B cell (primary cell): ENCODE measurements around the gene CNTNAP2. TPM values are rescaled to one million over a fixed set of nuclear protein-coding genes. Genes with fewer than 3 reads are reported as not detected.
"Not testable (repeated sequence)": the region's sequence is repeated elsewhere in the genome, so short reads cannot be mapped to it uniquely, and the experiment has no call there.

Experiments used
- ATAC-seq: fragments of 200-7000 bp; cut with Tn5 transposase; one replicate; pipeline ENCODE4 v1.10.0; 2021; ENCODE audit warnings: low read depth, mild to moderate bottlenecking, moderate number of reproducible peaks, moderate library complexity
- CTCF ChIA-PET: fragments of 350-600 bp; sonication (Branson Sonifier 250); formaldehyde crosslinking; loops from one replicate; lab custom pipeline; 2021; ENCODE audit warnings: antibody characterized with exemption, inconsistent platforms; lab: Charles Lee
- POLR2A ChIA-PET: fragments of 350-600 bp; sonication (Branson Sonifier 250); formaldehyde crosslinking; loops from one replicate; lab custom pipeline; 2021; ENCODE audit warnings: antibody characterized with exemption; lab: Charles Lee
- DNase-seq: peaks from one replicate; pipeline ENCODE4 v3.0.0; 2013
- H2AFZ ChIP-seq: 2 replicates; pipeline ENCODE4 v1.6.1; 2012; ENCODE audit warnings: mild to moderate bottlenecking, low read depth, low read length; ENCODE audit not compliant: insufficient read depth, poor library complexity, severe bottlenecking
- H3K27ac ChIP-seq, 2 donors: 1 replicate in 1 of 2; 2 replicates in 1 of 2; pipeline ENCODE4 v1.5.1; 2012 to 2013; ENCODE audit warnings: low read length in 2 of 2, mild to moderate bottlenecking in 2 of 2, moderate library complexity in 1 of 2
- H3K27me3 ChIP-seq, 4 experiments: fragments of 200-600 bp in 1 of 4; sonication (generic) in 1 of 4; replicated peaks in 1 of 4; 1 replicate in 2 of 4; 2 replicates in 2 of 4; pipeline versions ENCODE4 v1.6.1 to v1.7.0; 2013 to 2016; ENCODE audit warnings: low read length in 3 of 4, mild to moderate bottlenecking in 2 of 4, mixed read lengths in 1 of 4, moderate library complexity in 1 of 4; ENCODE audit not compliant: insufficient read depth in 4 of 4, control insufficient read depth in 3 of 4; ENCODE audit errors: control extremely low read depth in 1 of 4
- H3K36me3 ChIP-seq, 2 experiments: replicated peaks in 1 of 2; 1 replicate in 1 of 2; 2 replicates in 1 of 2; pipeline versions ENCODE4 v1.6.1 to v1.7.1; 2013; ENCODE audit warnings: low read length in 1 of 2; ENCODE audit not compliant: insufficient read depth in 2 of 2, control insufficient read depth in 1 of 2; ENCODE audit errors: control extremely low read depth in 1 of 2, extremely low read depth in 1 of 2
- H3K4me1 ChIP-seq, 2 donors: fragments of 200-600 bp in 1 of 2; sonication (generic) in 1 of 2; 1 replicate in 1 of 2; 2 replicates in 1 of 2; pipeline versions ENCODE4 v1.5.1 to v1.6.1; 2013 to 2017; ENCODE audit warnings: low read length in 2 of 2; ENCODE audit not compliant: control insufficient read depth in 2 of 2, insufficient read depth in 2 of 2
- H3K4me2 ChIP-seq: replicated peaks from 2 replicates; pipeline ENCODE3; 2012; ENCODE audit warnings: mild to moderate bottlenecking, low read depth, low read length; ENCODE audit not compliant: poor library complexity, severe bottlenecking
- H3K4me3 ChIP-seq, 5 experiments: fragments of 200-600 bp in 1 of 5; sonication (generic) in 1 of 5; 1 replicate in 3 of 5; 2 replicates in 2 of 5; pipeline versions ENCODE4 v1.5.1 to v1.7.0; 2011 to 2016; ENCODE audit warnings: low read length in 4 of 5, mild to moderate bottlenecking in 4 of 5, low read depth in 2 of 5, control low read depth in 1 of 5, moderate library complexity in 1 of 5; ENCODE audit not compliant: insufficient read depth in 1 of 5; ENCODE audit errors: control extremely low read depth in 1 of 5, extremely low read depth in 1 of 5
- H3K79me2 ChIP-seq: fragments of 200-600 bp; sonication (generic); one replicate; pipeline ENCODE4 v1.6.0; 2016; ENCODE audit warnings: low read length; ENCODE audit not compliant: control insufficient read depth, insufficient read depth
- H3K9ac ChIP-seq: fragments of 200-600 bp; sonication (generic); 2 replicates; pipeline ENCODE4 v1.6.1; 2017; ENCODE audit warnings: mild to moderate bottlenecking, low read length, moderate library complexity
- H3K9me3 ChIP-seq, 3 donors: one replicate each; pipeline versions ENCODE4 v1.6.1 to v1.7.1; 2013; ENCODE audit warnings: low read length in 2 of 3; ENCODE audit not compliant: control insufficient read depth in 2 of 3, insufficient read depth in 1 of 3; ENCODE audit errors: control extremely low read depth in 1 of 3
- H4K20me1 ChIP-seq: 2 replicates; pipeline ENCODE4 v1.6.0; 2012; ENCODE audit warnings: mild to moderate bottlenecking, low read length; ENCODE audit not compliant: insufficient read depth, control insufficient read depth, poor library complexity, severe bottlenecking
- H3K27ac Mint-ChIP-seq: one replicate; pipeline ENCODE4 v1.8.0; 2021; ENCODE audit warnings: mixed read lengths
- H3K27me3 Mint-ChIP-seq: one replicate; pipeline ENCODE4 v1.8.0; 2021; ENCODE audit warnings: mixed read lengths
- H3K4me1 Mint-ChIP-seq: one replicate; pipeline ENCODE4 v1.8.0; 2021; ENCODE audit warnings: mixed read lengths
- H3K4me3 Mint-ChIP-seq: one replicate; pipeline ENCODE4 v1.8.0; 2021; ENCODE audit warnings: mixed read lengths
- H3K9me3 Mint-ChIP-seq: one replicate; pipeline ENCODE4 v1.8.0; 2022; ENCODE audit warnings: mixed read lengths; ENCODE audit not compliant: insufficient read depth
- EZH2 ChIP-seq: IDR thresholded peaks from 2 replicates; pipeline ENCODE4 v1.6.1; 2012; ENCODE audit warnings: borderline replicate concordance, low read depth, mild to moderate bottlenecking, moderate library complexity, low read length; ENCODE audit not compliant: insufficient read depth, poor library complexity, severe bottlenecking
- WGBS: methylation state at CpG from one replicate; pipeline ENCODE4 v1.1.5; 2013; ENCODE audit warnings: missing lambda C conversion rate; ENCODE audit not compliant: insufficient coverage; 5-methylcytosine and 5-hydroxymethylcytosine counted together
- intact Hi-C: fragments of 100-400 bp; cut with micrococcal nuclease; formaldehyde crosslinking; loops from one replicate; pipeline ENCODE4 v1.10.0; 2022
- polyA plus RNA-seq: library from polyadenylated mRNA; depleted of rRNA; stranded (reverse); fragments of >200 nt; gene quantifications from 2 replicates; pipeline ENCODE4 v1.2.3, GENCODE V29; 2012
- total RNA-seq, 2 donors: library from RNA; stranded (reverse); fragments of 120-200 nt in 1 of 2; gene quantifications; 1 replicate in 1 of 2; 2 replicates in 1 of 2; pipeline versions ENCODE4 v1.2.3 to v1.2.4, GENCODE V29; 2013 to 2022
- TF ChIP-seq, protein P1 (sequence below): fragments of 200-600 bp; IDR thresholded peaks from one replicate; pipeline ENCODE4 v1.8.0; 2022; ENCODE audit warnings: antibody characterized with exemption, mild to moderate bottlenecking

Gene CNTNAP2
- total and polyA plus RNA-seq, 2 donors (not counting 1 experiment from before 2014, with no cell fraction given) = 7.4 to 16.6 TPM

DNA sequence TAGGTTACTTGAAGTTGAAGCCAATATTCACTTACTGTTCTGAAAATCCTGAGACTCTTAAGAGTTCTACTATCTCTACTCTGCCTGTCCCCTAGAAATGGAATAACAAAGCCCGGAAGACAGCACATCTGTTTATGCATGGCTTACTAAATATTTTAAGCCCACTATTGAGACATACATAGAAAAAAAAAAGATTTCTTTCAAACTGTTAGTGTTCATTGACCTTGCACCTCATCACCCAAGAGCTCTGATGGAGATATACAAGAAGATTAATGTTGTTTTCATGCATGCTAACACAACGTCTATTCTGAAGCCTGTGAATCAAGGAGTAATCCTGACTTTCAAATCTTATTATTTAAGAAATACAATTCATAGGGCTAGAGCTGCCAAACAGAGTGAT lies 1614.7 kb downstream of the CNTNAP2 start:
- CTCF ChIA-PET = no interaction called here
- Histone ChIP-seq H3K9me3 (no peaks in the 10 kb centered on the region), H3K36me3 (no peaks in the 10 kb centered on the region), H3K79me2 (no peaks in the 10 kb centered on the region), H4K20me1 (no peaks in the 10 kb centered on the region), H2AFZ (no peak overlapping the region), H3K27me3 (no peaks in the 10 kb centered on the region), H3K9ac (no peak overlapping the region), H3K4me2 (no peak overlapping the region), H3K4me1 (no peaks in the 10 kb centered on the region), H3K27ac (no peak overlapping the region), H3K4me3 (no peak overlapping the region)
- H3K27me3 Mint-ChIP-seq = no peaks in the 10 kb centered on the region
- no peak for TF ChIP-seq EZH2
- TF ChIP-seq, protein P1, sequence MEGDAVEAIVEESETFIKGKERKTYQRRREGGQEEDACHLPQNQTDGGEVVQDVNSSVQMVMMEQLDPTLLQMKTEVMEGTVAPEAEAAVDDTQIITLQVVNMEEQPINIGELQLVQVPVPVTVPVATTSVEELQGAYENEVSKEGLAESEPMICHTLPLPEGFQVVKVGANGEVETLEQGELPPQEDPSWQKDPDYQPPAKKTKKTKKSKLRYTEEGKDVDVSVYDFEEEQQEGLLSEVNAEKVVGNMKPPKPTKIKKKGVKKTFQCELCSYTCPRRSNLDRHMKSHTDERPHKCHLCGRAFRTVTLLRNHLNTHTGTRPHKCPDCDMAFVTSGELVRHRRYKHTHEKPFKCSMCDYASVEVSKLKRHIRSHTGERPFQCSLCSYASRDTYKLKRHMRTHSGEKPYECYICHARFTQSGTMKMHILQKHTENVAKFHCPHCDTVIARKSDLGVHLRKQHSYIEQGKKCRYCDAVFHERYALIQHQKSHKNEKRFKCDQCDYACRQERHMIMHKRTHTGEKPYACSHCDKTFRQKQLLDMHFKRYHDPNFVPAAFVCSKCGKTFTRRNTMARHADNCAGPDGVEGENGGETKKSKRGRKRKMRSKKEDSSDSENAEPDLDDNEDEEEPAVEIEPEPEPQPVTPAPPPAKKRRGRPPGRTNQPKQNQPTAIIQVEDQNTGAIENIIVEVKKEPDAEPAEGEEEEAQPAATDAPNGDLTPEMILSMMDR = no peak
- intact Hi-C loops = no loop called here
- H3K4me3 Mint-ChIP-seq = no peak overlapping the region
- POLR2A ChIA-PET = no interaction called here
- H3K4me1 Mint-ChIP-seq = no peaks in the 10 kb centered on the region
- no peak overlapping the region for H3K27ac Mint-ChIP-seq
- DNase-seq = no peak
- H3K9me3 Mint-ChIP-seq = peaks cover 4% of the 10 kb centered on the region
- WGBS = no CpG with 5 or more reads among the region's 2 CpGs
- no peak for ATAC-seq

DNA sequence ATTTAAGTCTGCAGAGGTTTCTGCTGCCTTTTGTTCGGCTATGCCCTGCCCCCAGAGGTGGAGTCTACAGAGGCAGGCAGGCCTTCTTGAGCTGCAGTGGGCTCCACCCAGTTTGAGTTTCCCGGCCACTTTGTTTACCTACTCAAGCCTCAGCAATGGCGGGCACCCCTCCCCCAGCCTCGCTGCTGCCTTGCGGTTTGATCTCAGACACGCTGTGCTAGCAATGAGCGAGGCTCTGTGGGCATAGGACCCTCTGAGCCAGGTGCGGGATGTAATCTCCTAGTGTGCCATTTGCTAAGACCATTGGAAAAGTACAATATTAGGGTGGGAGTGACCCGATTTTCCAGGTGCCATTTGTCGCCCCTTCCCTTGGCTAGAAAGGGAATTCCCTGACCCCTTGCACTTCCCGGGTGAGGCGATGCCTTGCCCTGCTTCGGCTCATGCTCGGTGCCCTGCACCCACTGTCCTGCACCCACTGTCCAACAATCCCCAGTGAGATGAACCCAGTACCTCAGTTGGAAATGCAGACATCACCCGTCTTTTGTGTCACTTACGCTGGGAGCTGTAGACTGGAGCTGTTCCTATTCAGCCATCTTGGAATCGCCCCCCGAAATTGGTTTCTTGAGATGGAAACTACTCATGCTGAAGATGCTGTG lies 1621.1 kb downstream of the CNTNAP2 start:
- CTCF ChIA-PET, H3K4me2 ChIP-seq, H3K79me2 ChIP-seq, H4K20me1 ChIP-seq, H3K27me3 Mint-ChIP-seq, H3K4me3 ChIP-seq, H3K4me1 ChIP-seq, H3K27ac ChIP-seq, H3K4me3 Mint-ChIP-seq, H3K27ac Mint-ChIP-seq, H3K9ac ChIP-seq, H3K9me3 Mint-ChIP-seq, intact Hi-C loops, H3K27me3 ChIP-seq, H3K36me3 ChIP-seq, ATAC-seq, H2AFZ ChIP-seq, POLR2A ChIA-PET, H3K9me3 ChIP-seq, DNase-seq, H3K4me1 Mint-ChIP-seq: not testable (repeated sequence)
- WGBS = 92% methylated on average over 9 of the region's 18 CpGs
